WTC11 (cell line): ENCODE data around the gene KLHL20. TPM values are rescaled to one million over a fixed set of nuclear protein-coding genes. Genes with fewer than 3 reads are reported as not detected.
"Not testable (repeated sequence)": the region's sequence is repeated elsewhere in the genome, so short reads cannot be mapped to it uniquely, and the experiment has no call there.

ENCODE experiments used
- ATAC-seq: fragments of 200-7000 bp; cut with Tn5 transposase; 2 replicates; pipeline ENCODE4 v1.10.0; 2021; ENCODE audit warnings: mild to moderate bottlenecking, moderate library complexity
- CTCF ChIA-PET: fragments of 300-600 bp; sonication (Branson Sonifier 250); formaldehyde crosslinking; loops from one replicate; lab custom pipeline; 2021; ENCODE audit warnings: antibody characterized with exemption; lab: Charles Lee
- POLR2A ChIA-PET: fragments of 350-600 bp; sonication (Branson Sonifier 250); formaldehyde crosslinking; loops from one replicate; lab custom pipeline; 2021; ENCODE audit warnings: antibody characterized with exemption; lab: Charles Lee
- DNase-seq: peaks from one replicate; pipeline ENCODE4 v3.0.0; 2021; ENCODE audit warnings: low spot score
- H3K27ac Mint-ChIP-seq: 2 replicates; pipeline ENCODE4 v1.8.0; 2021; ENCODE audit warnings: mixed read lengths
- H3K27me3 Mint-ChIP-seq: 2 replicates; pipeline ENCODE4 v1.8.0; 2021; ENCODE audit warnings: low read depth, mild to moderate bottlenecking, moderate library complexity, mixed read lengths
- H3K36me3 Mint-ChIP-seq: 2 replicates; pipeline ENCODE4 v1.8.0; 2021; ENCODE audit warnings: mixed read lengths
- H3K4me1 Mint-ChIP-seq: 2 replicates; pipeline ENCODE4 v1.8.0; 2022; ENCODE audit warnings: mixed read lengths
- H3K4me3 Mint-ChIP-seq: 2 replicates; pipeline ENCODE4 v1.8.0; 2021; ENCODE audit warnings: mild to moderate bottlenecking, moderate library complexity, mixed read lengths
- H3K9me3 Mint-ChIP-seq: 2 replicates; pipeline ENCODE4 v1.8.0; 2021; ENCODE audit warnings: mixed read lengths
- E2F4 ChIP-seq: sonication (generic); formaldehyde crosslinking; IDR thresholded peaks from 2 replicates; pipeline ENCODE4 v1.8.1; 2022; ENCODE audit warnings: low read depth, mild to moderate bottlenecking, moderate library complexity, missing genetic modification reagents, borderline replicate concordance
- E2F5 ChIP-seq: sonication (generic); formaldehyde crosslinking; IDR thresholded peaks from 2 replicates; pipeline ENCODE4 v1.8.1; 2022; ENCODE audit warnings: mild to moderate bottlenecking, moderate library complexity, missing genetic modification reagents
- ERG ChIP-seq: fragments of 250-450 bp; sonication (Bioruptor Pico); IDR thresholded peaks from 2 replicates; pipeline ENCODE4 v1.8.0; 2021; ENCODE audit warnings: mild to moderate bottlenecking
- ETV6 ChIP-seq: sonication (generic); formaldehyde crosslinking; IDR thresholded peaks from 2 replicates; pipeline ENCODE4 v1.8.1; 2022; ENCODE audit warnings: mild to moderate bottlenecking, missing genetic modification reagents
- FOXK1 ChIP-seq: sonication (generic); formaldehyde crosslinking; IDR thresholded peaks from 2 replicates; pipeline ENCODE4 v1.8.0; 2022; ENCODE audit warnings: mild to moderate bottlenecking, moderate library complexity, missing genetic modification reagents
- FOXP1 ChIP-seq: sonication (generic); formaldehyde crosslinking; IDR thresholded peaks from 2 replicates; pipeline ENCODE4 v1.8.0; 2022; ENCODE audit warnings: missing genetic modification reagents, mild to moderate bottlenecking, moderate library complexity, borderline replicate concordance
- GABPB1 ChIP-seq: sonication (generic); formaldehyde crosslinking; IDR thresholded peaks from 2 replicates; pipeline ENCODE4 v1.8.1; 2023; ENCODE audit warnings: mild to moderate bottlenecking, missing genetic modification reagents
- JUN ChIP-seq: sonication (generic); formaldehyde crosslinking; IDR thresholded peaks from 2 replicates; pipeline ENCODE4 v1.8.0; 2023; ENCODE audit warnings: mild to moderate bottlenecking, missing genetic modification reagents
- MAX ChIP-seq: sonication (generic); formaldehyde crosslinking; IDR thresholded peaks from 2 replicates; pipeline ENCODE4 v1.8.0; 2022; ENCODE audit warnings: mild to moderate bottlenecking, missing genetic modification reagents
- MYBL2 ChIP-seq: sonication (generic); formaldehyde crosslinking; IDR thresholded peaks from 2 replicates; pipeline ENCODE4 v1.8.1; 2023; ENCODE audit warnings: mild to moderate bottlenecking, moderate library complexity, missing genetic modification reagents
- NR1H2 ChIP-seq: sonication (generic); formaldehyde crosslinking; IDR thresholded peaks from 2 replicates; pipeline ENCODE4 v1.9.0; 2021; ENCODE audit warnings: mild to moderate bottlenecking, moderate library complexity, missing genetic modification reagents
- NR2C2 ChIP-seq: sonication (generic); formaldehyde crosslinking; IDR thresholded peaks from 2 replicates; pipeline ENCODE4 v1.8.0; 2022; ENCODE audit warnings: mild to moderate bottlenecking, missing genetic modification reagents
- PRDM15 ChIP-seq: sonication (generic); formaldehyde crosslinking; IDR thresholded peaks from 2 replicates; pipeline ENCODE4 v1.8.0; 2022; ENCODE audit warnings: missing genetic modification reagents
- SOX15 ChIP-seq: fragments of 250-450 bp; sonication (Bioruptor Pico); IDR thresholded peaks from 2 replicates; pipeline ENCODE4 v1.9.0; 2021; ENCODE audit warnings: mild to moderate bottlenecking
- TEAD1 ChIP-seq: sonication (generic); formaldehyde crosslinking; IDR thresholded peaks from 2 replicates; pipeline ENCODE4 v1.8.0; 2022; ENCODE audit warnings: mild to moderate bottlenecking, missing genetic modification reagents
- ZNF232 ChIP-seq: sonication (generic); formaldehyde crosslinking; IDR thresholded peaks from 2 replicates; pipeline ENCODE4 v1.8.0; 2022; ENCODE audit warnings: mild to moderate bottlenecking, missing genetic modification reagents
- ZNF416 ChIP-seq: fragments of 250-450 bp; sonication (Bioruptor Pico); IDR thresholded peaks from 2 replicates; pipeline ENCODE4 v1.9.0; 2021; ENCODE audit warnings: mild to moderate bottlenecking, inconsistent platforms
- ZNF425 ChIP-seq: fragments of 250-450 bp; sonication (Bioruptor Pico); conservative IDR thresholded peaks from 2 replicates; pipeline ENCODE4 v1.9.0; 2021; ENCODE audit warnings: mild to moderate bottlenecking
- total RNA-seq: library from RNA; stranded (reverse); gene quantifications from 3 replicates; pipeline ENCODE4 v1.2.3, GENCODE V29; 2021

KLHL20 gene
- total RNA-seq, 1 experiment from 2014 or later = 12.5 TPM

- TF ChIP-seq ERG (CRISPR knock-in tag) (no peak), SOX15 (CRISPR knock-in tag) (no peak), ETV6 (CRISPR knock-in tag) (0 out of 2 replicates have a peak, but pooled peaks have one; percentile 39), NR1H2 (CRISPR knock-in tag) (no peak), ZNF416 (CRISPR knock-in tag) (no peak), FOXK1 (CRISPR knock-in tag) (peak; percentile 14; the same call in 1 of the 2 replicates), PRDM15 (CRISPR knock-in tag) (no peak), GABPB1 (no peak), TEAD1 (0 out of 2 replicates have a peak, but pooled peaks have one; percentile 15), FOXP1 (CRISPR knock-in tag) (0 out of 2 replicates have a peak, but pooled peaks have one; percentile 50), ZNF232 (no peak), MAX (CRISPR knock-in tag) (peak; percentile 40; the same call in 1 of the 2 replicates), E2F5 (peak; percentile 88), E2F4 (no peak), MYBL2 (CRISPR knock-in tag) (0 out of 2 replicates have a peak, but pooled peaks have one; percentile 52), NR2C2 (CRISPR knock-in tag) (no peak), ZNF425 (no peak), JUN (CRISPR knock-in tag) (no peak)
Observed at GRCh38 chr1:173669491-173669941, 45.3 kb upstream of the KLHL20 start, which contains the start of gene ANKRD45 (continued).

GRCh38 chr1:173674496-173674895 lies 40.3 kb upstream of the KLHL20 start:
- H3K4me3 Mint-ChIP-seq, POLR2A ChIA-PET, H3K27me3 Mint-ChIP-seq, CTCF ChIA-PET, H3K4me1 Mint-ChIP-seq, ATAC-seq, H3K27ac Mint-ChIP-seq, DNase-seq: not testable (repeated sequence)
- Mint-ChIP-seq H3K9me3 (peaks cover 34% of the 10 kb centered on the region), H3K36me3 (peaks cover 14% of the 10 kb centered on the region)

GRCh38 chr1:173680152-173680551 lies 34.6 kb upstream of the KLHL20 start:
- Mint-ChIP-seq H3K36me3 (peaks cover 17% of the 10 kb centered on the region), H3K4me1 (peaks cover 30% of the 10 kb centered on the region), H3K9me3 (peaks cover 34% of the 10 kb centered on the region)
- H3K27ac Mint-ChIP-seq, POLR2A ChIA-PET, ATAC-seq, H3K27me3 Mint-ChIP-seq, DNase-seq, H3K4me3 Mint-ChIP-seq, CTCF ChIA-PET: not testable (repeated sequence)
